8988T (cell line): ENCODE measurements around the gene TENM3.
"Not testable (repeated sequence)": the region's sequence is repeated elsewhere in the genome, so short reads cannot be mapped to it uniquely, and the experiment has no call there.

Experiments used
- DNase-seq: peaks from one replicate; pipeline ENCODE4 v3.0.0; 2011

Gene TENM3

DNA sequence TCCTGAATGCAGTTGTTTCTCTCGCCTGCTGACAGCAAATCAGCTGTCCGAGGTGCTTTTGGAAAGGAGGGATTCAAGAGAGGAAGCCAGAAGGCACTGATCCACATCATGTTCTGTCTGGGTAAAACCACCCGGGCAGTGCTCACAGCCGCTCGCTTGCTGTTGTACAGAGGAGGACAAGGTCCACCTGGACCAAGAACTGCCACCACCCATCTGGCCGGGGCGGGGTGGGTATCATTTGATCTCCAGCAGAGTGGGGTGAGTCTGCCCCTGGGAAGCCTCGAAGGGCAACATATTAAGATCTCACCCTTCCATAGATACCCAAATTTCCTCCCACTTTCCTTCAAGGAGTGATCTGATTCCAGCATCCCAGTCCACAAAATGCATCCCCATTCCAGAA, 560.9 kb downstream of the TENM3 start:
- no peak for DNase-seq

DNA sequence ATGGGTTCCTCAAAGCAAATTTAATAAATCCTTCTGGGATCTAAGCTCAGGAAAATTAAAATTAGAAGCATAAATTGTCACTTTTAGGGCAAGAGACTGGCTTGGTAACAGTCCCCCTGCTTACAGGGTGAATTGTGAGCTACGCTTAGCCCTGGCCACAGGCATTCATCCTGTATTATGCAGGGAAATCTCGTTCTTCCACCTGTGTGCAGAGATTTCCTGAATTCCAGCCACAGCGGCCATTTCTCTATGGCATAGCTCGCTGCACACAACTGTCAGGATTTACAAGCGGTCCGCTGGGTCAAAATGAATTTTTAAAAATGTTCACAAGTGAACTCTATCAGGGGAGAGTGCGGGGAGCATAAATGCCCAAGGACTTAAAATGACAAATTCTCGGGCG, 562.1 kb downstream of the TENM3 start:
- DNase-seq, result no peak

DNA sequence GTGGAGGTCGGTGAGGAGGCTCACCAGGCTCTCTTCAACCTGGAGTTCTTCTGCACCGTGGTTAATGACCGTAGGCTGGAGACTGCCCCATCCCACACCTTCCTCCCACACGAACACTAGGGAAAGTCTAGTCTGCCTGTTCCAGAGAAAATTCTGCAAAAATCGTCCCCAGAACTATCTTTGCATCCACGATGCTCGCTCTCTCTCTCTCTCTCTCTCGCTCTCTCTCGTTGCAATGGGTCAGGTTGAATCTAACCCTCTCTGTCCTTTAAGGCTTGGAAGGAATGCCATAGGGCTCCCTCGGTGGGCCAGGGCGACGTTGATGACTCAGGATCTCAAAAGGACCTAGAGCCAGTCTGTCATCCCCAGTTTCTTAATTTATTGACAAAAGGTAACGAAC, 562.5 kb downstream of the TENM3 start:
- no peak for DNase-seq

DNA sequence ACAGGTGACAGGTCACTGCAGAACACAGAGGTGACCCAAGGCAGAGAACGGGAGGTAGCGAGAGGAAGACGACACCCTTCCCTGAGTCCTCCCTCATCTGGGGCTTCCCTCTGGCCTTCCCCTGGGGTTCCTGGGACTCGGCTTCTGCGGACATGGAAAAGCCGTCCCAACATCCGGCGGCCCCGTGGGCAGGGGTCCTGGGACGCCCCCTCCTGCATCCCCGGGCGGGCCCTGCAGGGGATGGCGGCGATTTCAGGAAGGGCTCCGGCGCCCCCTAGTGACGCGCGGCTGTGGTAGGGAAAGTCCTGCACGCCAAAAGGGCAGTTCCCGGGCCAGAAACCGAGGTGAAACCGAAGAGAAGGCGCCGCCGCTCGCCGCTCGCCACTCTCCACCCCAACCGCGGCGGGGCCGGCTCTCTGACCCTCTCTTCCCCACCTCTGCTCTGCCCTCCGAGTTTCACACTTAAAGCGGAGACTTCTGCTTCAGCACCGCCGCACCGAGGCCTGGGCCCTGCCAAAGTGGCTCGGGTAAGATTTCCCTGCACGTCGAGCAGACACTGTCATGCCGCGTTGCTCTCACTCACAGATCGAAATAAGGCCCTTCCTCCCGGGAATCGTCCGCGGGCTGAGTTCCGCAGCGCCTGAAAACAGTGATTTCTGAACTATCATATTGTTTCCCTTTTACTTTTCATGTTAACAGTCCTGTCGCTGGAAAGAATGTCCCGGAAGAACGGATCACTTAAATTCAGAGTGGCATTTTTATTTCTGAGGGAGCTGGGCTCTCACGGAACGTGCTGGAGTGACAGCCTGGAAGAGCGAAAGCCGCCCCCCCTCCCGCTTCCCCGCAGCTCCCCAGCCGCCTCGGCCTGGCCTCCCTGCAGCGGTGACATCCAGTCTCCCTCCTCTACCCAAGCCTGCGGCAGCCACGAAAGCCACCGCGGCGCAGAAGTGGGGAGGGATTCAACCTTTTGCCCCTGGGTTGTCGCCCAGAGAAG, 563.4 kb downstream of the TENM3 start:
- peak; percentile 77 for DNase-seq

DNA sequence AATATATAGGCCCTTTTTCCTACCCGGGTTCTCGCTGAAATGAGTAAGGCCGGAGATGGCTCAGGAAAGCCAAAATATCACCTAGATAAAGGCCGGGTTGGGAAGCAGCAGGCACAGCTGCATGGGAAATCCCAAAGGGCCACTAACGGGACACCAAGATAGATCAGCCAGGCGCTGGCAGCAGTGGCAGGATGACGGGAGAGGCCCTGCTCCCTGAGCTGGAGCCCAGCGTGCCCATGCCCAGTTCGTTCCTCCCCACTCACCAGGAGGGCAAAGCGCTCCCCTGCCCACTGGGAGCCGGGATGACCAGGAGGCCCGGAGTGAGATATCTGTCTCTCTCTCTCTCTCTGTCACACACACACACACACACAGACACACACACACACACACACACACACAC, 564.1 kb downstream of the TENM3 start:
- DNase-seq, result no peak

DNA sequence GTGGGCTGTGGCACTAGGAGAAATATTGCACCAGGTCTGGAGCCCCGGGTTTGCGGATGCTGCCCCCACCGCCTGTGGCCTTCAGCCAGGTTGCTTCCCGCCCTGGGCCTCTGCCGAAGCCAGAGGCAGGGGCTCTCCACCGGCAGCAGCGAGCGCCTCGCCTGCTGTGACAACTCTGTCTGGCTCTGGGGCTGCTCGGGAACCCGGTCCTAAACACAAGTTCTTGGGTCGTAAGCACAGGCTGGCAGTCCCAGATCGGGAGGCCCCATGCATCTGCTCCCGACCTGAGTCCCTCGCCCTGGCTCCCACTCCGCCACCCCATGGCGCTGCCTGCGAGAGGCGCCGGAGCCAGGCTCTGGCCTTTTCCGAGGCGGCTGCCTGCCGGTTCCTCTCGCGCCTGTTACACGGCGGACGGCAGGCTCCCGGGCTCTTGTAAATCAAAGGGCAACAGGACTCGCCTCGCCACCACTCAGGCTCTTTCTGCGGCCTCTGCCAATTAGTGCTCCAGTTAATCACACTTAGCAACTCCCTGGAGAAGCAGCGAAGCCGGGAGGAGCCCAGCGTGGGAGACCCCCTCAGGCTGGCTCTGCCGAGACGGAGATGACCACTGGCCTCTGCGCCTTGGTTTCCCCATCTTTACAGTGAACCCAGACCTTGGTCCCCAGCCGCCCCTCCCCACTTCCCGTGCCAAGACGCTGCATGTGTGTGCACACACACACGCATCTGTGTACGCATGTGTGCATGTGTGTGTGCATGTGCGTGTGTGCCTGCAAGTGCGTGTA, 564.8 kb downstream of the TENM3 start:
- no peak for DNase-seq

DNA sequence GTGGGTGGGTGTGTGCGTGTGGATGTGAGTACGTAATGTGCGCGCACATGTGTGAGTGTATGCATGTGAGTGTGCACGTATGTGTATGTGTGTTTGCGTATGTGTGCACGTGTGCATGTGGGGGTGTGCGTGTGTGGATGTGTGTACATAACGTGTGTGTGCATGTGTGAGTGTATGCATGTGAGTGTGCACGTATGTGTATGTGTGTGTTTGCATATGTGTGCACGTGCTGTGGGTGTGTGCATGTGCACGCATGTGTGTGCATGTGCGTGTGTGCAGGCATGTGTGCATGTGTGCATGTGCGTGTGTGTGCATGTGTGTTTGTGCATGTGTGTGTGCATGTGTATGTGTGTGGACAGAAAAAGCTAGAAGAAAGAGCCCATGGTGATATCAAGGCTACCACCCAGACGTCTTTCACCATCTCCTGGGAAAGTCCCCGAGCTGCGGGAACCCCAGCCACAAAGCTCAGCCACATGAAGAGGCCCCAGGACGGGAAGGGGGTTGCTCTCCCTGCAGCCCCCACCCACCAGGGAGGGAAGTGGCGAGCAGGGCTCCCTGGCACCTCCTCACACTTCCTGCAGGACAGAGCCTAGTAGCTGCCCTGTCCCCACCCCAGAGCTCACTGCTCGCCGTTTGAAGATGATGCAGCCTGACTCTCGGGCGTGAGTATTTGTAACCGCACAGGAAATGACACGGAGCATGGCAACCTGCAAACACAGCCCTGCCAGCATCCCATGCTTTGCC, 565.6 kb downstream of the TENM3 start:
- DNase-seq, result no peak

DNA sequence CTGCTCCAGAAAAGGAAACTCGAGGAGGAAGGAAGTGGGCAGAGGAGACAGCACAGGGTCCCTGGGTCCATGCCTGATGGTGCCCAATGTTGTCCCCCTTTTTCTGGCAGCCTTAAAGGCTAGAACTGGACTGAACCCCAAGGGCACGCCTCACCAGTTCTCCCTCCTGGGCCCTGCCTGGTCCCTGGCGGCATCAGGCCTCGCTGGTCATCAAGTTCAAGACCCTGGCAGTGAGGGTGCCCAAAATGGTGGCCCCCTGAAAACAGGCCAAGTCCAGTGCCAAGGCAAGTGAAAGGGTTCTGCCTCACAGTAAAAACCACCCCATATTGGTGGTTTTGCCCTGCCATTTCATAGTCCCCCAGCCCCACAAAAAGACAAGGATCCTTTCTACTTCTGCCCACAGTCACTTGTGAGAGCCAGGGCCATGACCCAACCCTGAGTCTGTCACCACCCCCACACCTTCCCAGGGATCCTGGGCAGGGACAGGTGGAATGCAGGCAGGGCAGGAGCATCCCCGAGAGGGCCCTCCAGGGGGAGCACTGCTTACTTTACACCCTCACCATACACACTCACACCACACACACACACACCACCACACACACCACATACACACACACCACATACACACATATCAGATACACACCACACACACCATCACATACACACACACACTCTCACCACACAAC, 566.4 kb downstream of the TENM3 start:
- no peak for DNase-seq

DNA sequence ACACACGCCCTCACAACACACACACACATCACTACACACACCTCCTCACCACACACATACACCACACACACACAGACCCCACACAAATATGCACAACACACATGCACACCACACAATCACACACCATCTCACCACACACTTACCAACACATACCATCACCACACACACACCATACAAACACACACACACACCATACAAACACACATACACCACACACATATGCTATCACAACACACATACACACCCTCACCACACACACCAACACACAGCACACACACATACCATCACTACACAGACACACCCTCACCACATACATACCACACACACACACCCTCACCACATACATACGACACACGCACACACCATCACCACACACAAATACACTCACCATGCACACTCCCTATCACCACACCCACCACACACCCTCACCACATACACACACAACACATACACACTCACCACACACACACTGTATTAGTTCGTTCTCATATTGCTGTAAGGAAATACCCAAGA, 567.0 kb downstream of the TENM3 start:
- DNase-seq, result no peak

DNA sequence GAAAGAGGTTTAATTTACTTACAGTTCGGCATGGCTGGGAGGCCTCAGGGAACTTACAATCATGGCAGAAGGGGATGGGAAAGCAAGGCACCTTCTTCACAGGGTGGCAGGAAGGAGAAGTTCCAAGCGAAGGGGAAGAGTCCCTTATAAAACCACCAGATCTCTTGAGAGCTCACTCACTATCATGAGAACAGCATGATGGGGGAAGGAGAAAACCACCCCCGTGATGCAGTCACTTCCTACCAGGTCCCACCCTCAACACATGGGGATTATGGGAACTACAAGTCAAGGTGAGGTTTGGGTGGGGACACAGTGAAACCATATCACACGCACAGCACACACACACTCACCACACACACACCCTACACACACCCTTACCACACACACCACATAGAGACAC, 569.7 kb downstream of the TENM3 start:
- no peak for DNase-seq

DNA sequence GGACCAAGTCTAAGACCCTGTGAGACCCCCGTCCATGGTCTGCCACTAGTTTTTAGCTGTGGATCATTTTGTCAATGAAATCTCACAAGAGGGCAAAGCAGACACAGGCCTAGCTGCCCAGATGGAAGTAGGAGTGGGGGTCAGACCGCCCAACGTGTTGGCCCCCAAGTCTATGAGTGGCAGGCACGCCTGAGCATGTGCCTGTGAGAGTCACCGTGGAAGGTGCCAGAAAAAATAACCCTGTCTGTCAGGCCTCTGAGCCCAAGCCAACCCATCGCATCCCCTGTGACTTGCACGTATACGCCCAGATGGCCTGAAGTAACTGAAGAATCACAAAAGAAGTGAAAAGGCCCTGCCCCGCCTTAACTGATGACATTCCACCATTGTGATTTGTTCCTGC, 570.9 kb downstream of the TENM3 start:
- not testable (repeated sequence) for DNase-seq

DNA sequence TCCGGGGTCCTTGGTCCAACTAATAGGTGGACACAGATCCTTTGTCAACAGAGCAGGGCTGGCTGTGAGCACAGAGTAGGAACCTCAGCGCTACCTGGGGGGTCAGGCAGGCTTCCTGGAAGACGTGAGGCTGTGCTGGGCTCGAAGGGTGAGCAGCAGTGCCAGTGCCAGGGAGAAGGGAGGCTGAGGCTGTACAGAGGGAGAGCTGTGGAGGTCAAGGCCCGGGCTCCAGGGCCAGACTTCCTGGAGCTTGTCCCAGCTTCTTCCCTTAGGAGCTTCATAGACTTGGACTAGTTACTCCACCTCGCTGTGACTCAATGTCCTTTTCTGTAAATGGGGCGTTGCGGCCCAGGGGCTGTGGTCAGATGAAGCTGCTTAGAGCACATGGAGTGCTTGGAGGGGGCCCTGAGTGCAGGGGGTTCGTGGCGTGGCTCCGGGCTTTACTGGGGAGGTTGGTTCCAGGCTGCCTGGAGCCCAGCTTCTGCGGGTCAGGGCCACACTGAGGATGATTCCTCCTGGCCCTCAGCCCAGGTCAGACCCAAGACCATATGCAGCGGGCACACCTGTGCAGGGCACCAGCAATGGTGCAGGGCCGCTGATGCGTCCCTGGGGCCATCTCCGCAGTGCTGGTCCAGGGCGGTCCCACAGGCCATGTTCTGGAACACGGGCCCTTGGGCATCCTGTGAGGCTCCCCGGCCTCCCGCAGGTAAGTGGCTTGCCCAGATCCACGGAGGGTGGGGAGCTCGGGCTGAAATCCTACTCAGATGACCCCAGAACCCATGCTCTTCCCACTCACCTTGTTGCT, 575.9 kb downstream of the TENM3 start:
- no peak for DNase-seq

DNA sequence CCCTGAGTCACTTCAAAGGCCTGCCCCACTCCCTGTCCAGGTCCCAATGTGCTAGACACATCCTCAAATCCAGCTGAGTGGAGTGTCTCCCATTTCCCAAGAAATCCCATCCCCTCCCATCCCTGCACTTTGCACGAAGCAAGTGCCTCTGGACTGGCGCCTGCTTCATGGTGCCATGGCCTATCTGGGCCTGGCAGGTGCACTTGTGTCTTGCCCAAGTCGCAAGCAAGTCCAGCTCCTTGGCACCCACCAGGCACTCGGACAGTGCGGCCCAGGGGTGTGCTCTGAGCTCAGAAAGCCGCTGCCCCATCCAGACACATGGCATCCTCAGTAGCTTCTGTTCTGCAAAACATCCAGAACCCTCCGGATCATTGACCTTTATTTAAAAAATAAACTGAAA, 576.5 kb downstream of the TENM3 start:
- no peak for DNase-seq

DNA sequence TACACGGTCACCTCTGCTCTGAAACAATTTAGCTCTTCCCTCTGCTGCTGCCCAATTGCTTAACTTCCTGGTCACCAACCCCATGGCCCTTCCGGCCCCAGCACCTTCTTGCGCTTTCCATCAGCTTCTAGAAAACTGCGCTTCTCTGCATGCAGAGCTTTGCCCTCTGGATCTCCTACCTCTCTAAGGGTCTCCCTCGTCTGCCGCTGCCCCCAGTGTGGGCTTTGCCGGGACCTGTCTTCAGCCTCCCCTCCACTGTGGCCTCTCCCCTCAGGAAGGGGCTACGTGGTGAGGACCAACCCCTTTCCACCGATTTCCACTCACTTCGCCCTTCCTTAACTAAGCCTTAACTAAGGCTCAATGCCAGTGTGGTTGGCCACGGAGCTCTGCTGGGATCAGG, 579.4 kb downstream of the TENM3 start:
- DNase-seq, result no peak

DNA sequence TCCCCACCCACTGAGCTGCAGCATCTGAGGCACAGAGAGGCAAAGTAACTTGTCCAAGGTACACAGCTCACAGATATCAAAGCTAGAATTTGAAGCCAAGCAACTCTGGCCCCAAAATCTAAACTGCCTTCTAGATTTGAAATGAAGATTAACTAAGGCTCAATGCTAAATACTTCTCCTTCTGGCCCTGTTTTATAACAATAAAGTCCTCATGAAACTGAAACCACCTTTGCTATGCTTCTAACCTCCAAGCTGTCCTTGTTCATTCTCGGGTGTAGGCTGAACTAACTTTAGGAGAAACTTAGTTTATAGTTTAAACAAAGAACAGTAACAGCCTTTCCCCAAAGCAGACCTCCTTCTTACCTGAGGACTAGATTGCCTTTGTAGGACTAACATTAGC, 580.4 kb downstream of the TENM3 start:
- no peak for DNase-seq

DNA sequence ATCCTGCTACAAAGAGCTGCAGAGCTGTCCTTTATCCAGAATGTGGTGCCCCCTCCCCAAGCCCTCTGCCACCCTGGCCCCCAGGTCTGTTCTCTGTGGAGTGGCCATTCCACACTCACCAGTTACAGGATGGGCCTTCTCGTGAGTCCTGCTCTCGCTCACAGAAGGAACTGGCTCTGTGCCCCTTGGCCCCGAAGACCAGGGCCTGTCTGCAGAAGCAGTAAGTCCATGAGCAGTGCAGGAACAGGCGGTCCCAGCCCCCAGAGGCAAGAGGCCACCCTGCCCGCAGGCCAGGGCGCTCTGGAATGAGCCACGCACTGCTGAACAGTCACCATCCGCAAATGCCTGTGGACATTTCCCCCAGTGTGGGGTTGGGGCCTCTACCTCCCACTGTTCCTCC, 581.8 kb downstream of the TENM3 start:
- DNase-seq, result no peak

DNA sequence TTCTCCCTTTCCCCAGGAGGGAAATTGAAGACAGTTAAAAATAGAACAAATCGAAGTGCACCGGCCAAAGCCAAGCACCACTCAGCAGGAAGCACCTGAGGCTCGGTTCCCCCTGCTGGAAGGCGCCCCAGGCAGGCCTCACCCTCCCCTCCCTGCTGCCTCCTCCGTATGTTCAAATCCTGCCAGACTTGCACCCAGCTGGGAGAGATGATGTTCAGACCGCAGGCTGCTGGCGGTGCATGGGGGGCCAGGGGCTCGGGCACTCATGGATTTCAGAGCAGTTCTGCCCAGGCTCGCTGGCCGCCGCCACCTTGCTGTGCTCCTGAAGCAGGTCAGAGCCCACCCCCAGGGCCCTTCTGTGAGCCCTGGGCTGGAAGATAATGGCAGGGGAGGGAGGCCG, 582.6 kb downstream of the TENM3 start:
- no peak for DNase-seq

DNA sequence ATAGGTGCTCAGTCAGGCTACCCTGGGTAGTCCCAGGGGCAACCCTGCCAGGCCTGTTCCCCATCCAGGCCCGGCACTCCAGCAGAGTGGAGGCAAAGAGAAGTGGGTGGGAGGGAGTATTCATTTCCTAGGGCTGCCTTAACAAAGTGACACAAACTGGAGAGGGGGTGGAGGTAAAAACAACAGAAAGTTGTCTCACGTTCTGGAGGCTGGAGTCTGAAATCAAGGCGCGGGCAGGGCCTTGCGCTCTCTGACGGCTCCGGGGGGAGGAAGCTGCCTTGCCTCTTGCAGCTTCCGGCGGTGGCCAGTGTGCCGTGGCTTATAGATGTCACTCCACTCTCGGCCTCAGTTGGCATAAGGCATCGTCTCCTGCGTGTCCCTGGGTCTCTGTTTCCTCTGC, 583.2 kb downstream of the TENM3 start:
- DNase-seq, result no peak

DNA sequence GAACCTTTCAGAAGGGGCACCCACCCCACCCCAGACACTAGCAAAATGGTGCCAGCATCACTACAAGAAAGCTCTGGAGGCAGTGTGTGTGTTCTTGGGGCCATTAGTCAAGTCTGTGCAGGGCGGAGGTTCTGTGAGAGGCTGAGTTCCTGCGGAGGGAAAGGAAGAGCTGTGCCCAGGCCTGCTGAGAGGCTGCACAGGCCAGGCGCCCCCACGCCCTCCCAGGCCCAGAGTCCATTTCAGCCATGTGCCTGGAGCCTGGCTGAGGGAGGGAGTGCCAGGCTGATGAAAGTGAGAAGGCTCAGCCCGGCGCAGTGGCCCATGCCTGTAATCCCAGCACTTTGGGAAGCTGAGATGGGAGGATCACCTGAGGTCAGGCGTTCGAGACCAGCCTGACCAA, 584.0 kb downstream of the TENM3 start:
- no peak for DNase-seq

DNA sequence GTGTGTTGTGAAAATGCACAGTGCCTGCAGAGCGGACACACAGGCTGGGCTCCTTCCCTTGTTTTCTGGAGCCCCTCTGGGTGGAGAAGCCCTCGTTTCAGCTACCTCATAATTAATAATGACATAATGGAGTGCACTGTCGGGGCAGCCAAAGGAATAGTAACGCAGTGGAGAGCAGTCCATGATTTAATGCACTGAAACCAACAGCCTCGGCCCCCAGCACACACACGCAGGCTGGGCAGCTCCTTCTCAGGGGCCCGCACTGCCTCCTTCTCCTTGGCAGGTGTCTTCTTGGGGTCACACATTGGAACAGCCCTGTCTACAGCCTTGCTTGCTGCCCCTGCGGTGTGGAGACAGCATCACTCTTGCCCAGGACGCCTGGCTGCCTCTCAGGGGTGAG, 584.8 kb downstream of the TENM3 start:
- no peak for DNase-seq

DNA sequence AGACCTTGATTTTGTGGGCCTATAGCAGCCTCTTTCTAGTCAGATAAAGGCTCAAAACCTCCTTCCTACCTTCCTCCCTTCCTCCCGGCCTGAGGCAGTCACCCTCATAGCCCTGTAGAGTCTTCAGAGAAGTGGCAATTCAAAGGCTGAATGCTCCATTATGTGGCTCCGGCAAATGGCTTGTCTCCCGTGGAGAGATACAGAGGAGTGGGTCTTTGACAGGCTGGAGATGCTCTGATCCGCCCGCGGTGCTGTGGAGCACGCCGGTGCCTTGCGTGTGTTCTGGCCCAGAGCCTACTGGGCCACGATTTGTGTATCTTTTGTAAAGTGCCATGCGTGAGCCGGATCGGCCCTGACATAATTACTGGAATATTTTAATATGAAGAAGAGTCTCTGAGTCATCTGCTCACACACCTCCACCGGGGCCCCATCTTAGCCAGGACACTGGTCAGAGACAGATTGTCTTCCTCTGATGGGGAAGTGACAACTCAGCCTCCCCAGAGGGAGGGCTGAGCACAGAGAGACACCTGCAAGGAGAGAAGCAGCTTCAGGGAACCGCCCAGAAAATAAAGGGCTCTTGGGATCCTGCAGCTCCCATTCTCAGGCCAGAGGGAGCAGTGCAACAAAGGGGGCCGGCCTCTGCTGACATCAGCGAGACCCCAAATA, 585.3 kb downstream of the TENM3 start:
- no peak for DNase-seq
